Osteoblast (primary cell): Measurements from ENCODE around the gene ZCCHC14. TPM values are rescaled to one million over a fixed set of nuclear protein-coding genes. Genes with fewer than 3 reads are reported as not detected.
A peak's percentile ranks its signal among the peaks of the same experiment; 100 is the strongest.

Experiments used
- DNase-seq: peaks from one replicate; pipeline ENCODE4 v3.0.0; 2011; ENCODE audit warnings: low spot score, mixed read lengths; ENCODE audit not compliant: insufficient read length; ENCODE audit errors: missing footprints
- H2AFZ ChIP-seq: 2 replicates; pipeline ENCODE4 v1.6.0; 2011; ENCODE audit warnings: mild to moderate bottlenecking, low read length
- H3K27ac ChIP-seq: 2 replicates; pipeline ENCODE4 v1.5.1; 2011; ENCODE audit warnings: mild to moderate bottlenecking, low read depth, low read length, moderate library complexity
- H3K27me3 ChIP-seq: 2 replicates; pipeline ENCODE4 v1.6.0; 2012; ENCODE audit warnings: mild to moderate bottlenecking, control low read depth, inconsistent platforms, low read length, moderate library complexity; ENCODE audit not compliant: insufficient read depth
- H3K36me3 ChIP-seq: 2 replicates; pipeline ENCODE4 v1.5.1; 2011; ENCODE audit warnings: mild to moderate bottlenecking, low read length, control low read depth, moderate library complexity; ENCODE audit not compliant: insufficient read depth
- H3K4me1 ChIP-seq: 2 replicates; pipeline ENCODE4 v1.5.1; 2011; ENCODE audit warnings: mild to moderate bottlenecking, low read length, control low read depth, moderate library complexity; ENCODE audit not compliant: insufficient read depth
- H3K4me2 ChIP-seq: 2 replicates; pipeline ENCODE4 v1.6.0; 2011; ENCODE audit warnings: mild to moderate bottlenecking, low read length; ENCODE audit not compliant: insufficient read depth
- H3K4me3 ChIP-seq: fragments of 200-600 bp; sonication (generic); 3 replicates; pipeline ENCODE4 v1.5.1; 2012; ENCODE audit warnings: mild to moderate bottlenecking, low read length, inconsistent platforms; ENCODE audit not compliant: insufficient read depth
- H3K79me2 ChIP-seq: 2 replicates; pipeline ENCODE4 v1.6.0; 2012; ENCODE audit warnings: mild to moderate bottlenecking, low read length, control low read depth, inconsistent platforms; ENCODE audit not compliant: insufficient read depth
- H3K9me3 ChIP-seq: 2 replicates; pipeline ENCODE4 v1.5.1; 2011; ENCODE audit warnings: low read depth, low read length, control low read depth
- H4K20me1 ChIP-seq: 2 replicates; pipeline ENCODE4 v1.6.0; 2012; ENCODE audit warnings: mild to moderate bottlenecking, low read length, control low read depth; ENCODE audit not compliant: insufficient read depth
- CTCF ChIP-seq: IDR thresholded peaks from 2 replicates; pipeline ENCODE4 v1.5.1; 2011; ENCODE audit warnings: mild to moderate bottlenecking, low read depth, low read length, moderate library complexity; ENCODE audit errors: extremely low read depth
- total RNA-seq: library from RNA; depleted of rRNA; stranded (reverse); fragments of >200 nt; gene quantifications from 2 replicates; pipeline ENCODE4 v1.2.3, GENCODE V29; 2012

The ZCCHC14 gene
- total RNA-seq = 36.9 and 41.8 TPM in 2 replicates

- Histone ChIP-seq H2AFZ (peak within 1 kb of the TSS; percentile 78), H3K4me2 (peak within 1 kb of the TSS; percentile 79), H3K4me1 (peaks cover 31% of the 10 kb centered on the region), H3K79me2 (peaks cover 39% of the 10 kb centered on the region), H3K9me3 (no peaks in the 10 kb centered on the region), H4K20me1 (peaks cover 28% of the 10 kb centered on the region), H3K27me3 (no peaks in the 10 kb centered on the region), H3K36me3 (no peaks in the 10 kb centered on the region), H3K4me3 (peak within 1 kb of the TSS; percentile 72), H3K27ac (no peak within 1 kb of the TSS)
- no peak for TF ChIP-seq CTCF
- peak; percentile 100 for DNase-seq
Observed at GRCh38 chr16:87492721-87493607, at the start of gene ZCCHC14. Gene ZCCHC14, minus strand, starts transcription at chr16:87493024. Its CDS starts 786 bp downstream, at chr16:87492238.

GRCh38 chr16:87541872-87542234 is 49.0 kb upstream of the ZCCHC14 start:
- Histone ChIP-seq H3K4me1 (peaks cover 36% of the 10 kb centered on the region), H3K36me3 (no peaks in the 10 kb centered on the region), H3K4me3 (peak overlapping the region; percentile 67), H2AFZ (no peak overlapping the region), H3K27ac (peak overlapping the region; percentile 83), H3K79me2 (no peaks in the 10 kb centered on the region), H4K20me1 (no peaks in the 10 kb centered on the region), H3K4me2 (peak overlapping the region; percentile 79), H3K27me3 (peaks cover 15% of the 10 kb centered on the region), H3K9me3 (peaks cover 3% of the 10 kb centered on the region)
- peak; percentile 83 for DNase-seq
- TF ChIP-seq CTCF = no peak

- H2AFZ ChIP-seq = peak overlapping the region; percentile 63
- no peak for TF ChIP-seq CTCF
- DNase-seq = peak; percentile 95
- H3K4me2 ChIP-seq = peak overlapping the region; percentile 79
- H3K36me3 ChIP-seq = no peaks in the 10 kb centered on the region
- H3K27ac ChIP-seq = peak overlapping the region; percentile 83
- peaks cover 15% of the 10 kb centered on the region for H3K27me3 ChIP-seq
- peaks cover 36% of the 10 kb centered on the region for H3K4me1 ChIP-seq
- peak overlapping the region; percentile 67 for H3K4me3 ChIP-seq
- H4K20me1 ChIP-seq = no peaks in the 10 kb centered on the region
- H3K9me3 ChIP-seq = peaks cover 3% of the 10 kb centered on the region
- H3K79me2 ChIP-seq = no peaks in the 10 kb centered on the region
Observed at GRCh38 chr16:87541147-87541871, 48.5 kb upstream of the ZCCHC14 start.

GRCh38 chr16:87540897-87541146 is 48.0 kb upstream of the ZCCHC14 start:
- Histone ChIP-seq H3K4me3 (peak overlapping the region; percentile 67), H3K36me3 (no peaks in the 10 kb centered on the region), H3K79me2 (no peaks in the 10 kb centered on the region), H3K27ac (peak overlapping the region; percentile 83), H3K4me1 (peaks cover 36% of the 10 kb centered on the region), H2AFZ (peak overlapping the region; percentile 63), H3K4me2 (peak overlapping the region; percentile 79), H4K20me1 (no peaks in the 10 kb centered on the region), H3K27me3 (peaks cover 15% of the 10 kb centered on the region), H3K9me3 (no peaks in the 10 kb centered on the region)
- DNase-seq = no peak
- TF ChIP-seq CTCF = no peak
